ENCODE results near the gene MADCAM1.
A peak's percentile ranks its signal among the peaks of the same experiment; 100 is the strongest.

Gene MADCAM1

GRCh38 chr19:511101-511851, 15.0 kb downstream of the MADCAM1 start:
- DNase-seq = peak; percentile 14

DNA sequence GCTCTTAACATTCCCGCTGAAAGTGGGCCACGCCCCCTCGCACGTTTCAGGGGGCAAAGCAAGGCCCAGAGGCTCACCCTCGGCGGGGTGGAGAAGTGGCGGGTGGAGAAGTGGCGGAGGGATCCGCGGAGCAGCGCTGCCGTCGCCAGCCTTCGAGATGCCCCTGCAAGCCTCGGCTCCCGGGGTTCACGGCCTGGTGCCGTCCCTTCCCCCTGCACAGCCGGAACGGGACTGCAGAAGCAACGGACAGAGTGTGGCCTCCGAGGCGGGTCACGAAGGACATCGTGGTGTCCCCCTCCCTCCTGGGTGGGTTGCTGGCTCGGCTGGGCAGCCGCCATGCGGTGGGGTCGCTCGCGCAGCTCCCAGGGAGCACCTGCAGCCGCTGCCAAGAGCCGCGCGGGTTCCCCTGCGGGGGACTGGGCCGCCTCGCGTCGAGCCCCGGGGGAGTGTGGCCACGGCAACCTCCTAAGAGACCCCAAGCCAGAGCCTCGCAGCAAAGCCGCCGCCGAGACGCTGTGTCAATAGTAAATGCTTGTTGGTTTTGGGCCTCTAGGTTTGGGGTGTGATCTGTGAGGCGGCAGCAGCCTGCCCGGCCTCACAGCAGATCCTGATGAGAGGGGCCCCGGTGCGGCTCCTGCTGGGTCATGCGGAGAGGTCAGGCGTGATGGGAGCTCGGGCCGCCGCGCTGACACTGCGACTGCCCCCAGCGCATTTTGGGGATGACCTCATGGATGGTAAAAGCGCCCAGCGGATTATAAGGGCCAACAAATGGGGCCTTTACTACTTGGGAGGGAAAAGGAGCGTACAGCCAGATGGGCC, 16.5 kb downstream of the MADCAM1 start:
- DNase-seq = no peak

DNA sequence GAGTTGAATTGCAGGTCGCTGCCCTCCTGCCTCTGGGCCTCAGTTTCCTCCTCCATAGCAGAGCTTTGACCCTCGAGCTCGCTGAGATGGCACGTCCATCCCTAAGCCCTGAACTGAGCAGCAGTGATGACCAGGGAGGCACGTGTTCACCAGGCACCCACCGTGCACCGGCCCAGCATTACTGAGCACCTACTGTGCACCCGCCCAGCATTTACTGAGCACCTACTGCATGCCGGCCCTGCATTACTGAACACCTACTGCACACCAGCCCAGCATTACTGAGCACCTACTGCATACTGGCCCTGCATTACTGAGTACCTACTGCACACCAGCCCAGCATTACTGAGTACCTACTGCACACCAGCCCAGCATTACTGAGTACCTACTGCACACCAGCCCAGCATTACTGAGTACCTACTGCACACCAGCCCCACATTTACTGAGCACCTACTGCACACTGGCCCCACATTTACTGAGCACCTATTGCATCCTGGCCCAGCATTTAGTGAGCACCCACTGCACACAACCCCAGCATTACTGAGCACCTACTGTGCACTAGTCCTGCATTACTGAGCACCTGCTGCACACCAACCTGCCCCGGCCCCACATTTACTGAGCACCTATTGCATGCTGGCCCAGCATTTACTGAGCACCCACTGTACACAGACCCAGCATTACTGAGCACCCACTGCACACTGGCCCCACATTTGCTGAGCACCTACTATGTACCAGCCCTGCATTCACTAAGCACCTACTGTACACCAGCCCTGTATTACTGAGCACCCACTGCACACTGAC, 17.3 kb downstream of the MADCAM1 start:
- DNase-seq = no peak

DNA sequence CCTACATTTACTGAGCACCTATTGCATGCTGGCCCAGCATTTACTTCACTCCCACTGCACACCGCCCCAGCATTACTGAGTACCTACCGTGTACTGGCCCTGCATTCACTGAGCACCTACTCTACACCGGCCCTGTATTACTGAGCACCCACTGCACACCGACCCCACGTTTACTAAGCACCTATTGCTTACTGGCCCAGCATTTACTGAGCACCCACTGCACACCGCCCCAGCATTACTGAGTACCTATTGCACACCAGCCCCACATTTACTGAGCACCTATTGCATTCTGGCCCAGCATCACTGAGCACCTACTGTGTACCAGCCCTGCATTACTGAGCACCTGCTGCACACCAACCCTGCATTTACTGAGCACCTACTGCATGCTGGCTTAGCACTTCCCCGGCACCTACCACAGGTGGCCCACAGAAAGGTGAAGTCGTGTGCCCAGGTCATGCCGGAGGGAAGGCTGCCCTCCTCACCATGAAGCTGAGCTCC, 17.9 kb downstream of the MADCAM1 start:
- no peak for DNase-seq

DNA sequence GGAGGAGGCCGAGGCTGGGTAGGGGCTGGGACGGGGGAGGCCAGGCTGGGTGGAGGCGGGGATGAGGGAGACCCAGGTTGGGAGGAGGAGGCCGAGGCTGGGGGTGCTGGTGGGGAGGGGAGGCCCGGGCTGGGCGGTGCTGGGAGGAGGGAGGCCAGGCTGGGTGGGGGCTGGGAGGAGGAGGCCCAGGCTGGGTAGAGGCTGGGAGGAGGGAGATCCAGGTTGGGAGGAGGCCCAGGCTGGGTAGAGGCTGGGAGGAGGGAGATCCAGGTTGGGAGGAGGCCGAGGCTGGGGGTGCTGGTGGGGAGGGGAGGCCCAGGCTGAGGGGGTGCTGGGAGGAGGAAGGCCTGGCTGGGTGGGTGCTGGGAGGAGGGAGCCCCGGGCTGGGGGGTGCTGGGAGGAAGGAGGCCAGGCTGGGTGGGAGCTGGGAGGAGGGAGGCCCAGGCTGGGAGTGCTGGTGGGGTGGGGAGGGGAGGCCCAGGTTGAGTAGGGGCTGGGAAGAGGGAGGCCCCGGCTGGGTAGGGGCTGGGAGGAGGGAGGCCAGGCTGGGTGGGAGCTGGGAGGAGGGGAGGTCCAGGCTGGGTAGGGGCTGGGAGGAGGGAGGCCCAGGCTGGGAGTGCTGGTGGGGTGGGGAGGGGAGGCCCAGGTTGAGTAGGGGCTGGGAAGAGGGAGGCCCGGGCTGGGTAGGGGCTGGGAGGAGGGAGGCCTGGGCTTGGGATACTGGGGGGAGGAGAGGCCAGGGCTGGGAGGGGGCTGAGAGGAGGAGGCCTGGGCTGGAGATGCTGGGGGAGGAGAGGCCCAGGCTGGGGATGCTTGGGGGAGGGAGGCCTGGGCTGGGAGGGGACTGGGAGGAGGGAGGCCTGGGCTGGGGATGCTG, 21.7 kb downstream of the MADCAM1 start:
- DNase-seq = no peak

- no peak for DNase-seq
These were observed 22.4 kb downstream of the MADCAM1 start for GRCh38 chr19:518598-519231.

DNA sequence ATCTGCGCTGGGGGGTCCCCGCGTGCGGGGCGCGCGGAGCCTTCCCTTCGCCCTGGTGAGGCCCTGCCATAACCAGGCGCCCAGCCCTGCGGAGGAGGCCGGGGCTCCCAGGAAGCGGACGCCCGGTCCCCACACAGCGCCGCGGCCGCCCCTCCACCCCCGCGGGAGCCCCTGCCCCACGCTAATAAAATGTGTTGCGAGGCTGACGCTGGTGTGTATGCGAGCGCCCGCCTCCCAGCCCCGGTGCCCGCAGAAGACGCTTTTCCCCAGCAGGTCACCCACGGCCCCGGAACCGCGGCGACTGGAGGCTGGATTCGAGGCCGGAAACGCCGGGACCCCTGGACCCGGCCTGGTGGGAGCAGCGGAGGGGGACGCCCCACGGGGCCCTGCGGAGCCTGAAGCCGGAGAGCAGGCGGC, 23.2 kb downstream of the MADCAM1 start:
- DNase-seq = no peak

- DNase-seq = no peak
These were observed 26.4 kb downstream of the MADCAM1 start for GRCh38 chr19:522726-523125.

- DNase-seq = no peak
These were observed 27.9 kb downstream of the MADCAM1 start for GRCh38 chr19:524062-524674.

GRCh38 chr19:525029-525428, 28.7 kb downstream of the MADCAM1 start:
- DNase-seq = no peak

DNA sequence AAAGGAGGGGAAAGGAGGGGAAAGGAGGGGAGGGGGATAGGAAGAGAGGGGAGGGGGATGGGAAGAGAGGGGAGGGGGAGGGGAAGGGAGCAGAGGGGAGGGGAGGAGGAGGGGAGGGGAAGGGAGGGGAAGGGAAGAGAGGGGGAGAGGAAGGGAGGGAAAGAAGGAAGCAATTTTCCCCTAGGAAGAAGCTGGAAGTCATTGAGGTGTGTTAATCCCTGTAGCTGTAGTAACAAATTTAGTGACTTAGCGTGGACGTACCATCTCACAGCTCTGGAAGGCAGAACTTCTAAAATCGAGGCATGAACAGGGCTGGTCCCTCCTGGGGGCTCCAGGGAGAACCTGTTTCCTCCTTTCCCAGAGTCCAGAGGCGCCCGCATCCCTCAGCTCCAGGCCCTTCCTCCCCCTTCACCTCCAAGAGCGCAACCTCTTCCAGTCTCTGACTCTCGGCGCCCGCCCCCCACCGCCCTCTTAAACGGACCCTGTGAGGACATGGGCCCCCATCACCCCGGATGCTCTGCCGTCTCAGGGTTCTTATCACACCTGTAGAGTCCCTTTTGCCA, 29.7 kb downstream of the MADCAM1 start:
- no peak for DNase-seq

DNA sequence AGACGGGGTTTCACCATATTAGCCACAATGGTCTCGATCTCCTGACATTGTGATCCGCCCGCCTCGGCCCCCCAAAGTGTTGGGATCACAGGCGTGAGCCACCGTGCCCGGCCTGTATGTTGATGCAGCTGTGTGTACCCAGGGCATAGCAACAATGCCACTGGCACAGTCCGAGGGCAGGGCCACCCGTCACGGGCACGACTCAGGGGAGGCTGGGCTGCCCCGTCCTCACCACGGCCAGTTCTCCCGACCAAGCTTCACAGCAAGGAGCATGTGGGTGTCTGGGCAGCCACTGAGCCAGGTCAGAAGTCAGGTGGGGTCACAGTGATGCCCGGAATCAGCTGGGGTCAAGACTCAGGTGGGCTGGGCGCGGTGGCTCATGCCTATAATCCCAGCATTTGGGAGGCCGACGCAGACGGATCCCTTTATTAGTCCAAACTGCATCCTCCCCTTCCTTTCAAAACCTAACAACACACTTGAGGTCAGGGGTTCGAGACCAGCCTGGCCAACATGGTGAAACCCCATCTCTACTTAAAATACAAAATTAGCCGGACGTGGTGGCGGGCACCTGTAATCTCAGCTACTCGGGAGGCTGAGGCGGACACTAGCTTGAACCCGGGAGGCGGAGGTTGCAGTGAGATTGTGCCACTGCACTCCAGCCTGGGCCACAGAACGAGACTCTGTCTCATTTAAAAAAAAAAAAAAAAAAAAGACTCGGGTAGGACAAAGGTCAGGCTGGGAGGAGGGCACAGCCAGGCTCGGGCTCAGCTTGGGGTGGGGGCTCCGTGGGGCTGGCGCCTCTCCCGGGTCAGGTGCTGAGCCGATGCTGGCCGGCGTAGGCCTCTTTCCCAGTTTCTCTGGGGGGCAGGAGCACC, 34.1 kb downstream of the MADCAM1 start:
- no peak for DNase-seq

DNA sequence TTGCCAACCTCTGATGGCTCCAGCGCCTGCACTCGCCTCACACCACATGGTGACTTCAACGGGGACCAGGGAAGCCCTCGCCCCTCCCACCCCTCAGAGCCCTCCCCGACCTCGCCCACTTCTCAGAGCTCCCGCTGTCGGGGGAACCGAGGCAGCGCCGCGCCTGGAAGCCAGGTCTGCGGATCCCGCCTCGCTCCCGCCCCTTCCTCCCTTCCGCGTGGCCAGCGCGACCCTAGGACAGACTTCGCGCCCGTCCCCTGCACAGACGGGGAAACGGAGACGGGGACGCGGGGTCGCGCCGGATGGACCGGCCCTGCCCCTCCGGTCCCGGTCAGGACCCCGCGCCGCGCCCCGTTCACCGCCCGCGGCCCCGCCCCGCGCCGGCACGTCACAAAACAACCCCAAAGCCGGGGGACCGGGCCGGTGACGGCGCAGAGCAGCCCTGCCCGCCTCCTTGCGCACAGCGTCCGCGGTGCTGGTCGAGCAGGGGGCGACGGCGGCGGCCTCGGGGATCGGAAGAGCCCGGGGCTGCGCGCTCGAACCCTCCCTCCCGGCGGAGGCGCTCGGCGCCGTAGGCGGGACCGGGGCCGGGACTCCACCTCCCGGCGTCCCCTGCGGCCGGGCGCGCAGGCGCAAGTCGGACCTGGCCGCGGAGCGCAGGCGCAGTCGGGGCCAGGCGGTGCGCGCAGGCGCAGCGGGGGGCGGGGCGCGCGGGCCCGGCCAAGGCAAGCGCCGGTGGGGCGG, 34.9 kb downstream of the MADCAM1 start:
- peak; percentile 68 for DNase-seq

DNA sequence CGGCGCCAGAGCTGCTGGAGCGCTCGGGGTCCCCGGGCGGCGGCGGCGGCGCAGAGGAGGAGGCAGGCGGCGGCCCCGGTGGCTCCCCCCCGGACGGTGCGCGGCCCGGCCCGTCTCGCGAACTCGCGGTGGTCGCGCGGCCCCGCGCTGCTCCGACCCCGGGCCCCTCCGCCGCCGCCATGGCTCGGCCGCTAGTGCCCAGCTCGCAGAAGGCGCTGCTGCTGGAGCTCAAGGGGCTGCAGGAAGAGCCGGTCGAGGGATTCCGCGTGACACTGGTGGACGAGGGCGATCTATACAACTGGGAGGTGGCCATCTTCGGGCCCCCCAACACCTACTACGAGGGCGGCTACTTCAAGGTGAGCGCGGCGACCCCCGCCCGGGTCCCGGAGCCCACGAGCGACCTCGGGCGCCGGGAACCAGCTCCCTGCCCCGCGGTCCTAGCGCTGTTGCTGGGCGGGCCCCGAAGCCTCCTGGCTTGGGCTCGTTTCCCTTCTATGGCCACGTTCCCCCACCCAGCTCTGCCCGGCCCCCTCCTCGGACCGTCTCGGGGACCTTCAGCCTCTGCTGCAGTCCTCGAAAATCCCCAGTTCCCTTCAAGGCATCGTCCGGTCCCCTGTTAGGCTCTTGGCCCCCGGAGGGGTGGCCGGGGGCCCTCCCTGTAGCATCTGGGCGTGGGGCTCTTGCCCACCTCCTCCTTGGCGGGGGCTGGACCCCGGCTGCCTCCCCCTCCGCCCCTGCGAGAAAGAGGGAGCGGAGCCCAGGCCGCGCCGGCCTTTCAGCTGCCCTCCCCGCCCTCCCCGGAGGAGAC, 35.7 kb downstream of the MADCAM1 start, which contains the start of gene CDC34:
Gene CDC34, plus strand, starts transcription at position 8 of the 808 bp plus-strand sequence. Its CDS starts 172 bp downstream, at position 180.
- DNase-seq = no peak

DNA sequence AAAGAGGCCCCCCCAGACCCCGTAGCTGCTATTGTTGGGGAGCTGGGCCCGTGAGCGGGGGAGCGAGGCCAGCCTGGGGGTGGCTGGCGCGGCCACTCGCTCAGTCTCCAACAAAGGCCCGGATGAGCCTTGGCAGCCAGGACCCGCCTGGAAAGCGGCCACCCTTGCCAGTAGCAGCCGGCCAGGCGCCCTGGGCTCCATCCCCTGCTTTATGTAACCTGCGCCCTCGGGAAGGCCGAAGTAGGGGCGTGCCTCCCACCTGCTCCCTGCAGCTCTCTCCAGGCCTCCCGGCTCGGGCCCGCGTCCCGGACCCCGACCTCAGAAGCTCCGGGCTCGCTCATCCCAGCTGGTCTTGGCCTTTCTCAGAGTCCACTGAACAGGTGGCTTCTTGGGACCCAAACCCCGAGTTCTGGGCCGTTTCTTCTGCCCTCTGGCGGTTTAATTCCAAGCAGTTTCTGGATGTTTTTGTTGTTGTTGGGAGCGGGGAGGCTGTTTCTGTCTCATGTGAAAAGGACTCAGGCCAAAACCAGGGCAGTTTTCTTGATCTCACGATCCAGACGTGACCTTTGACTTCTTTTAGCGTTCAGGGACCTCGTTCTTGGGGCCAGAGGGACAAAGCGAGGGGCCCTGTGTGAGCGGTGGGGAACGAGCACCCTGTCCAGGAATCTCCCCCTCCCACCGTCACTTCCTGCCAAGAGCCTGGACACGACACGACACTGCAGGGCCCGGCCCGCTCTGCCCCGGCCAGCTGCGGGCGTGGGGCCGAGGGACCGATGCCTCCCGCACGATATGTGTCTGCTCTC, 36.5 kb downstream of the MADCAM1 start:
- peak; percentile 68 for DNase-seq

DNA sequence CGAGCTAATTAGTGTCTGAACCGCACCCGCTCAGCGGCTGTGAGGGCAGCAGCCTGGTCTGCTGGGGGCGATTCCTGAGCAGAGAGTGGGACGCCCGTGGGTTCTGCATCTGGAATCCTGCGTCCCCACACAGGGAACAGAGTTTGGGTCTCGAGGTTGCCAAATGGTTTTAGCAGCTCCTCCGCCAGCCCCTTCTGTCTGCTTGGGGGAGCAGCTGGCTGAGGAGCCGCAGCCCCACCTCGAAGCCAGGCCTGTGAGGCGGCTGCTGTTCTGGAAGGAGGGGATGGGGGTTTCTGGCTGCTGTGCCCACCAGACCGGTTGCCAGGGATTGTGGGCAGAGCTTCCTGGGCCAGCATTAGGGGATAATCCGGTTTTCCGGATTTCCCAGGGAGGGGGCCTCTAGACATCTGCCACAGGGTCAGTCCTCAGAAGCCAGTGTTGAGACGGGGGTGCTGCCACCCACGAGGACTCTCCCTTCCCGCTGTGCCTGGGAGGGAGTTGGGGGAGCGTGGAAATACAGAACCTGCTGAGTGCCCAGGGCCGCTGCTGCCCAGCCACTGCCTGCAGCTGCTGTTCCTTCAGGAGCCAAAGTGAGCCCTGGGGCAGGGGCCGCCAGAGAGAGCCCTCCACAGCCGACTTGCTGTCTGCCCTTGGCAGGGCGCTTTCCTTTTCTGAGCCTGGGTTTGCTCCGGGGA, 37.2 kb downstream of the MADCAM1 start:
- no peak for DNase-seq

- no peak for DNase-seq
These were observed 37.8 kb downstream of the MADCAM1 start for GRCh38 chr19:534088-534487.
